ENCODE measurements around the gene LMTK2.

The LMTK2 gene

DNA sequence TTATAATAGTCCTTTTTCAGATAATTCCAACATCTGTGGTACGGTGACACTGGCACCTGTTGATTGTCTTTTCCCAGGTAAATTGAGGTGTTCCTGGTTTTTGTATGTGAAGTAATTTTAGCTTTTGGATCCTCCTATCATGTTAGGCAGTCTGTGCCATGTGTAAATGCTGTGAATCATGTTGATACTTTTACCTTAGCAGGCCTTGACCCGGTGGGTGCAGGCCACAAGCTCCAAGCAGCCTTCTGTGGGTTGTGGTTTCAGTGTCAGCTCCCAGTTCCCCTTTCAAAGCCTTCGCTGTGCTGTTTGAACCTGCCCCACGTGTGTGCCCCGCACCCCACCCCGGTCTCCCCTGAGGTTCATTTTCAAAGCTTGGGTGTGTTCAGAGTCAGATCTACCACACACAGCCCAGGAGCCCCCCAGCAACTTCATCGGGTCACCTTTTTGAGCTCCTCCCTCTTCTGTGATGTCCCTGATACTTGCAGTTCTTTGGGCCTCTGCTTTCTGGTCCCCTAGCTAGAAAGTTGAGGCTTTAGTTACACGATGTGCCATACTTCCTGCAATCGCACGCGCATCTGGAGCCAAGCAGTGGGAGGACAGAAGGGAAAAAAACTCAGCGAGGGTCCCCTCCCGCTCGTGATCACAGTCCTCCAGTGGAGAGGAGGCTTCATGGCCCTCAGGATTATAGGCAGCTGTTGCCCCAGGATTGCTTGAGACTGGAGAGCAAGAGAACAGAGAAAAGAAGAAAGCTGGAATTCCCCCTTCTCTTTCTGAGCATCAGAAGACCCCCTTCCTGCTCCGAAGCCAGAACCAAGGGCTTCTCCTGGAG is 95.9 kb downstream of the LMTK2 start:
- intact Hi-C loops (cut with DNase I; ENCODE audit: low total_unique reads) = no loop called here
- DNase-seq = no peak
- TF ChIP-seq, protein P1, sequence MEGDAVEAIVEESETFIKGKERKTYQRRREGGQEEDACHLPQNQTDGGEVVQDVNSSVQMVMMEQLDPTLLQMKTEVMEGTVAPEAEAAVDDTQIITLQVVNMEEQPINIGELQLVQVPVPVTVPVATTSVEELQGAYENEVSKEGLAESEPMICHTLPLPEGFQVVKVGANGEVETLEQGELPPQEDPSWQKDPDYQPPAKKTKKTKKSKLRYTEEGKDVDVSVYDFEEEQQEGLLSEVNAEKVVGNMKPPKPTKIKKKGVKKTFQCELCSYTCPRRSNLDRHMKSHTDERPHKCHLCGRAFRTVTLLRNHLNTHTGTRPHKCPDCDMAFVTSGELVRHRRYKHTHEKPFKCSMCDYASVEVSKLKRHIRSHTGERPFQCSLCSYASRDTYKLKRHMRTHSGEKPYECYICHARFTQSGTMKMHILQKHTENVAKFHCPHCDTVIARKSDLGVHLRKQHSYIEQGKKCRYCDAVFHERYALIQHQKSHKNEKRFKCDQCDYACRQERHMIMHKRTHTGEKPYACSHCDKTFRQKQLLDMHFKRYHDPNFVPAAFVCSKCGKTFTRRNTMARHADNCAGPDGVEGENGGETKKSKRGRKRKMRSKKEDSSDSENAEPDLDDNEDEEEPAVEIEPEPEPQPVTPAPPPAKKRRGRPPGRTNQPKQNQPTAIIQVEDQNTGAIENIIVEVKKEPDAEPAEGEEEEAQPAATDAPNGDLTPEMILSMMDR (IDR thresholded peaks at IDR 0.05) = no peak
- no peak overlapping the region for H3K27ac ChIP-seq
- H3K36me3 ChIP-seq = peaks cover 16 to 54% (median 51%) of the 10 kb centered on the region in 3 donors
- H3K4me1 ChIP-seq = no peaks in the 10 kb centered on the region
- H3K27me3 ChIP-seq = no peaks in the 10 kb centered on the region
- H3K4me3 ChIP-seq = no peak overlapping the region
- peaks cover 0 to 6% (median 4%) of the 10 kb centered on the region in 3 donors for H3K9me3 ChIP-seq

DNA sequence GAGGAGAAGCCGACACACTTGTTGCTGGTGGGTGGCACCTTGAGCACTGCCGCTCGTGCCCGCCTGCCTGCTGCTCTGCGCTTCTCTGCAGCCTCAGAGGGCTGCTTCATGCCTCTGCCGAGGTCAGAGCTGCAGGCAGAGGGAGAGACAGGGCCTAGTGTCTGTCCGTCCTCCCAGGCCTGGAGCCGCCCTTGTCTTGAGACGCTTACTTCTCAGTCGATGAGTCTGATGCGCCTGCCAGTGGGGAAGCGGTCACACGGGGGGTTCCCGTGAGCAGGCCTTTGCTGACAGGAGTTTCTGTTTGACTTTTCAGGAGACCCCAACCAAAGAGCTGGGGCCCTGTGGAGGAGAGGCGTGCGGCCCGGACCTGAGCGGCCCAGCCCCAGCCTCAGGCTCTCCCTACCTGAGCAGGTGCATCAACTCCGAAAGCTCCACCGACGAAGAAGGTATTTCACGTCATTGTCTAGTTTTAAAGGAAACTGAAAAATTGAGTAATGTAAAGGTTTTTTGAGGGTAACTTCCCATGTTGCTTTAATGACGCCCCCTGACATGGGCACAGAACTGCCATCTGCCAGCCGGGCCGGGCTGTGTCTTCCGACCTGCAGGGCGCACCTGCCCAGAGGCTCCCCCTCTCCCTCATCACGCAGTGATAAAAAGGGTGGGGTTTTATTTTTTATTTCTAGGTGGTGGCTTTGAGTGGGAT is 96.8 kb downstream of the LMTK2 start:
- Histone ChIP-seq H3K4me1 (no peaks in the 10 kb centered on the region), H3K36me3 (peaks cover 16 to 54% (median 48%) of the 10 kb centered on the region in 3 donors), H3K4me3 (no peak overlapping the region), H3K27me3 (no peaks in the 10 kb centered on the region), H3K9me3 (peaks cover 0 to 3% (median 2%) of the 10 kb centered on the region in 3 donors), H3K27ac (no peak overlapping the region)
- DNase-seq = no peak
- intact Hi-C loops (cut with DNase I; ENCODE audit: low total_unique reads) = no loop called here
- TF ChIP-seq, protein P1 (IDR thresholded peaks at IDR 0.05) = no peak

DNA sequence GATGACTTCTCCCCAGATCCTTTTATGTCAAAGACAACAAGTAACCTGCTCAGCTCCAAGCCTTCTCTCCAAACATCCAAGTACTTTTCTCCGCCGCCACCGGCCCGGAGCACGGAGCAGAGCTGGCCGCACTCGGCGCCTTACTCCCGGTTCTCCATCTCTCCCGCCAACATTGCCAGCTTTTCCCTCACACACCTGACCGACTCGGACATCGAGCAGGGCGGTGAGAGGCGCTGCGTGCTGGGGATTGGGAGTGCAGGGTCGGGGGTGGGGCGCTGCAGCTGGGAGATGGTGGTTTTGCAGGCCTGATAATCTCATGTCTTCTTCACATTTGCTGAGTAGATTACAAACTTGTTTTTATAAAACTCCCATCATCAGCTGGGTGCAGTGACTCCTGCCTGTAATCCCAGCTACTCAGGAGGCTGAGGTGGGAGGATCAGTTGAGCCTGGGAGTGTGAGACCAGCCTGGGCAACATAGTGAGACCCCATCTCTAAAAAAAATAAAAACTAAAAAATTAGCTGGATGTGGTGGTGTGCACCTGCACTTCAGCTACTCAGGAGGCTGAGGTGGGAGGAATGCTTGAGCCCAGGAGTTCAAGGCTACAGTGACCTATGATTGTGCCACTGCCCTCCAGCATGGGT is 97.4 kb downstream of the LMTK2 start:
- Histone ChIP-seq H3K4me1 (no peaks in the 10 kb centered on the region), H3K36me3 (peaks cover 16 to 52% (median 43%) of the 10 kb centered on the region in 3 donors), H3K27me3 (no peaks in the 10 kb centered on the region), H3K9me3 (no peaks in the 10 kb centered on the region), H3K4me3 (no peak overlapping the region), H3K27ac (no peak overlapping the region)
- intact Hi-C loops (cut with DNase I; ENCODE audit: low total_unique reads) = no loop called here
- no peak for DNase-seq
- TF ChIP-seq, protein P1 (IDR thresholded peaks at IDR 0.05) = no peak

DNA sequence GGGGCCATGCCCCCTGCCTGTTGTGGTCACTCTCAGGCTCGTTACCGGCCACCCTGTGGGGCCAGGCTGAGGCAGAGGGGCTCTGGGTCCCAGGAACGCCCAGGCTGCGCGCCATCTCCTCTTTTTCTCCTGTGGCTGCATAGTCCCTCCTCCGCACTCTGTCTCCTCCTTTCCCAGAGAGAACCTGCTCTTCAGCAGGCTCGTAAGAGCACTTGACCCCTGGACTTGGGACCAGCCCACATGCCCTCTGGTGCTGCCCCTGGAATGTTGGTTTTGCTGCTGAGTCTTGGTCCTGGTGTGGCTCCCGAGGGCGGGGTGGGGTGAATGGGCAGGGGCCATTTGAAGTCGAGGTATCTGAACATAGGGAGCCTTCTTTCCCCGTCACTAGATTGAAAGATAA is 98.0 kb downstream of the LMTK2 start:
- TF ChIP-seq, protein P1 (IDR thresholded peaks at IDR 0.05) = no peak
- DNase-seq = no peak
- Histone ChIP-seq H3K27ac (no peak overlapping the region), H3K36me3 (peaks cover 16 to 47% (median 37%) of the 10 kb centered on the region in 3 donors), H3K4me1 (no peaks in the 10 kb centered on the region), H3K27me3 (no peaks in the 10 kb centered on the region), H3K4me3 (no peak overlapping the region), H3K9me3 (no peaks in the 10 kb centered on the region)
- intact Hi-C loops (cut with DNase I; ENCODE audit: low total_unique reads) = no loop called here

DNA sequence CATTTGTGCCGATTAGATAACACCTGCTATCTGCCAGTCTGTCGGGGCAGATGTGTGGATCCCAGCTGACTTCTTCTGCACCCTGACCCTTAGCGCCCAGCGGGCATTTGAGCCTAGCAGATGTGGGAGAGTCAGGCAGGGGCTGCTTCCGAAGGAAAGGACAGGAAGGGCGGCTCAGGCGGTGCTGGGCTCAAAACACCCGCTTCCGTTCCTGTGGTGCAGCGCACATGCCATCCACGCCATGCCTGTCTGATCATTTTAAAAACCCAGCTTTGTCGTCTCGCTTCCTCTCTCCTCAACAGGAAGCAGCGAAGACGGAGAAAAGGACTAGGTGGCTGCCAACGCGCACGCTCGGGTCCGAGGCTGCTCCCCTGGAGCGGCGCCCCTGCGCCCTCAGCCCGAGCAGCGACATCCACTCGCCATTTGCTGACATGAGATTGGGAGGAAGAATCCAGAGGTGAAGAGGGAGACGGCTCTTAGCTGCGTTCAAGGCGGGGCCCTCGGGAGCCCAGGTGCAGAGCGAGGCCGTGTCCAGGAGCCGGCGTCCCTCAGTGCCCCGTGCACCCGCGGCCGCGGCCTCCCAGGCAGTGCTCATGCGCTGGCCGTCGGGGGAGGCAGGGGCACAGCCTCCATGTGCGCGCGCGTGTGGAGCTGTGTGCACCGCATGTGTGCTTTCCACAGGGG is 98.6 kb downstream of the LMTK2 start:
- intact Hi-C loops (cut with DNase I; ENCODE audit: low total_unique reads) = no loop called here
- Histone ChIP-seq H3K27me3 (peaks cover 0 to under 1% of the 10 kb centered on the region in 2 donors), H3K27ac (no peak overlapping the region), H3K9me3 (no peaks in the 10 kb centered on the region), H3K36me3 (peaks cover 16 to 46% (median 36%) of the 10 kb centered on the region in 3 donors), H3K4me1 (peaks cover 0 to under 1% (median under 1%) of the 10 kb centered on the region in 4 donors), H3K4me3 (no peak overlapping the region)
- DNase-seq = no peak
- TF ChIP-seq, protein P1 (IDR thresholded peaks at IDR 0.05) = no peak
